ENCODE results near the gene NKAIN1. TPM values are rescaled to one million over a fixed set of nuclear protein-coding genes. Genes with fewer than 3 reads are reported as not detected.
A peak's percentile ranks its signal among the peaks of the same experiment; 100 is the strongest.
"Not testable (repeated sequence)": the region's sequence is repeated elsewhere in the genome, so short reads cannot be mapped to it uniquely, and the experiment has no call there.

The NKAIN1 gene
- total RNA-seq, 2 experiments from 2014 or later, result not detected

DNA sequence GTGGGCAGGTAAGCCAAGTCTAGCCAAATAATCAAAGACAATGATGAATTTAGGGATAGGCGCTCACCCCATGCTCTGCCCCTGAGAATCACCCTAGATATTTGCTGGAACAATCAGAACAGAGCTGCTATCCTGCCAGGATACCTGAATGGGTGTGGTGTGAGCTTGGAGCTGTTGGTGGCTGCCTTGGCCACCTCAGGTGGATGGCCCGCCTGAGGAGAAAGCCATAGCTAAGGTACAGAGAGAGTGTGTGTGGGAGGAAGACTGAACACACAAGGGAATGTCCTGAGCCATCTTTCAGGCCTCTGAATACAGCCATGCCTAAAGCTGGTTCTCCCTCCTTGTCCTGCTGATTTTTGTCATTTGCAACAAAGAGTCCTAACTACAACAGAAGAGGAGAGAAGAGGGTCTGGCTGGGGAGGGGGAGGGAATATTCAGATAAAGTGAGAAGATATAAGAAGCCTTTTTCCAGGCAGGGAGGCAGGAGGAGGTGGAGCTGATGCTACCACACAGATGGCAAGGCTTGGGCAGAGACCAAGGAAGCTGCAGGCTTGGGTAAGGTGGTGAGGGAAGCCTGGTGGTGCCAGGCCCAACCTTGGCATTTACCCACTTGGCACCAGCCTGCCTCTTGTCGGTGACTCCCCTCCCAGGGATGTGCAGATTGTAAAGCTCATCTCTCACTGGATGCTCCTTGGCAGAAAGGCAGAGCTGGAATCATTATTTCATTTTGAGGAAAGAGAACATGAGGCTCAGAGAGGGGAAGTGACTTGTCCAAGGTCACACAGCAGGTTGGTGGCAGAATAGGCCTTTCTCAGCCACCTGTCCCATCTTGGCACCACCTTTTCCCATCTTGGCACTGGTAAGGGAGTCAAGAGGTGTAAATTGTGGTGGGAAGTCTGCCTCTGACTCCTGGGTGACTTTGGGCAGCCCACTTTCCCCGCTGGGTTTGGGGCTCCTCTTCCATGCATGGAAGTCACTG, 49.7 kb downstream of the NKAIN1 start:
- Mint-ChIP-seq H3K9me3 (no peaks in the 10 kb centered on the region), H3K4me1 (ENCODE audit: low read depth) (no peaks in the 10 kb centered on the region), H3K27ac (no peak overlapping the region), H3K36me3 (ENCODE audit: low read depth) (no peaks in the 10 kb centered on the region), H3K4me3 (no peak overlapping the region), H3K27me3 (ENCODE audit: low read depth) (peaks cover 2% of the 10 kb centered on the region)
- no peak for DNase-seq
- intact Hi-C loops (cut with micrococcal nuclease), result no loop called here
- CTCF ChIA-PET, result interaction anchor here (0.7 to 0.8 kb wide), 2 partner anchors 146 to 151 kb away, joined by 3 read pairs; no protein-coding TSS in a partner anchor

DNA sequence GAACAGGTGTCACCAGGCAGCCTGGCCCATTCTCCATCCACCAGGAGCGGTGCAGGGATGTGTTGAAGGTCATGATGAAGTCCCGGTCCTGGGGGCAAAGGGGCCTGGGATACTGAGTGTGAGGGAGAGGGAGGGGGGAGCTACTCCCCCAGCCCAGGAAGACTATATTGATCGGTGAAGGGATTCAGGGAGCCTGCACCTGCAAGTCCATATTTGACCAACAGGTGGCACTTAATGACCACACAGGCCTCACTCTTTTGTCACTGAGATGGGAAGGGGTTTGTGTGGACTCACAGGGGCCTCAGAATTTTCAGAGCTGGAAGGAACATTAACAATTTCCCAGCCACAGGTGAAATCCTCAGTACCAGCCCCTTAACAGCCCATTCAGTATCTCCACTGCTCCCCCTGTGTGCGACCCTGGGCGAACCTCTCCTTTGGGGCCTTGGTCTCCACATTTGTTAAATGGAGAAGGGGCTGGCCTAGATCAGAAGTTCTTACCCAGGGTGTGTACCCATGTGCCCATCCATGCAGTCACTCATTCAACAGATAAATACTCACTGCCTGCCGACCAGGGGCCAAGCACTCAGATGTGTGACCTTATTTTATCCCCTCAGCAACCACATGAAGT, 55.6 kb downstream of the NKAIN1 start:
- intact Hi-C loops (cut with micrococcal nuclease), result loop anchor here (1.0 to 5.0 kb wide), 3 partner anchors 148 to 364 kb away; no protein-coding TSS in a partner anchor
- DNase-seq, result peak; percentile 62
- CTCF ChIA-PET, result interaction anchor here (0.7 to 3.1 kb wide), 9 partner anchors 8 to 364 kb away, joined by 3 to 13 read pairs (median 4); no protein-coding TSS in a partner anchor
- H3K9me3 Mint-ChIP-seq, result no peaks in the 10 kb centered on the region
- H3K27ac Mint-ChIP-seq, result no peak overlapping the region
- peaks cover 8% of the 10 kb centered on the region for H3K4me1 Mint-ChIP-seq (ENCODE audit: low read depth)
- peaks cover 32% of the 10 kb centered on the region for H3K27me3 Mint-ChIP-seq (ENCODE audit: low read depth)
- no peak overlapping the region for H3K4me3 Mint-ChIP-seq
- H3K36me3 Mint-ChIP-seq (ENCODE audit: low read depth), result no peaks in the 10 kb centered on the region

DNA sequence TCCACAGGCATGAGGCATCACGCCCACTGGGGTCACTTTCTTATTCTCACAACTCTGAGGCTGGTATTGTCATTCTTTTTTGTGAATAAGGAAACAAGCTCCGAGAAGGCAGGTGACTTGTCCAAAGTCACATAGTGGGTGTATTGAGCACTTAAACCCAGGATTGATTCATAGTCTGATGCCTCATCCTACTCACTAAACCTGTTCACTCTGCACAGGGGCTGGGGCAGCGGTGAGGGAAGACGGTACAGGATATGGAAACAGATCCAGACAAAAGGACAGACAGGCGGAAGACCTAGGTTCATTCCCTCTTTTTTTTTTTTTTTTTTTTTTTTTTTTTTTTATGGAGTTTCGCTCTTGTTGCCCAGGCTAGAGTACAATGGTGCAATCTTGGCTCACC, 56.6 kb downstream of the NKAIN1 start:
- H3K4me3 Mint-ChIP-seq, result no peak overlapping the region
- peaks cover 8% of the 10 kb centered on the region for H3K4me1 Mint-ChIP-seq (ENCODE audit: low read depth)
- H3K9me3 Mint-ChIP-seq, result no peaks in the 10 kb centered on the region
- CTCF ChIA-PET, result interaction anchor here (0.5 to 3.1 kb wide), 7 partner anchors 9 to 512 kb away, joined by 3 to 13 read pairs (median 4); no protein-coding TSS in a partner anchor
- intact Hi-C loops (cut with micrococcal nuclease), result loop anchor here (5.0 kb wide), 1 partner anchor 149 kb away; no protein-coding TSS in a partner anchor
- DNase-seq, result no peak
- H3K27me3 Mint-ChIP-seq (ENCODE audit: low read depth), result peaks cover 35% of the 10 kb centered on the region
- H3K27ac Mint-ChIP-seq, result no peak overlapping the region
- no peaks in the 10 kb centered on the region for H3K36me3 Mint-ChIP-seq (ENCODE audit: low read depth)

DNA sequence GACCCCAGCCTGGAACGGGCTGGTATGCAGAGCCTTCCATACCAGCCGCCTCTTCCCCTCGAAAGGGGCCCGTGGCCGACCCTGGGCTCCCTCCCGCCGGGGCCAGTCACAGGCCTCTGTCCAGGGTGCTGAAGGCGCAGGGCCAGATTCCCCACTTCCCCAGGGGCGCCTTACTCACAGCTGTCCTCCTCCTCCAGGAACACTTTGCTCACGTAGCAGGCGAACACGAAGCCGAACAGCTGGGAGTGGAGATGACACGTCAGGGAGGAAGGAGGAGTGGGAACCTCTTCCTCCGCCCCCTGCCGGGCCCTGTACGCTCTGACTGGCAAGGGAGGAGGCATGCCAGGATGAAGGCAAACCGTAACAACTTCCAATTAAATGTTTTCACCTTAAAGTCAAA, 57.3 kb downstream of the NKAIN1 start:
- CTCF ChIA-PET, result interaction anchor here (1.4 to 2.0 kb wide), 2 partner anchors 10 to 13 kb away, joined by 6 to 9 read pairs; no protein-coding TSS in a partner anchor
- peak; percentile 66 for DNase-seq
- H3K9me3 Mint-ChIP-seq, result no peaks in the 10 kb centered on the region
- H3K27ac Mint-ChIP-seq, result no peak overlapping the region
- no peak overlapping the region for H3K4me3 Mint-ChIP-seq
- intact Hi-C loops (cut with micrococcal nuclease), result loop anchor here (5.0 kb wide), 1 partner anchor 150 kb away; no protein-coding TSS in a partner anchor
- H3K4me1 Mint-ChIP-seq (ENCODE audit: low read depth), result peaks cover 8% of the 10 kb centered on the region
- H3K36me3 Mint-ChIP-seq (ENCODE audit: low read depth), result no peaks in the 10 kb centered on the region
- peaks cover 37% of the 10 kb centered on the region for H3K27me3 Mint-ChIP-seq (ENCODE audit: low read depth)

DNA sequence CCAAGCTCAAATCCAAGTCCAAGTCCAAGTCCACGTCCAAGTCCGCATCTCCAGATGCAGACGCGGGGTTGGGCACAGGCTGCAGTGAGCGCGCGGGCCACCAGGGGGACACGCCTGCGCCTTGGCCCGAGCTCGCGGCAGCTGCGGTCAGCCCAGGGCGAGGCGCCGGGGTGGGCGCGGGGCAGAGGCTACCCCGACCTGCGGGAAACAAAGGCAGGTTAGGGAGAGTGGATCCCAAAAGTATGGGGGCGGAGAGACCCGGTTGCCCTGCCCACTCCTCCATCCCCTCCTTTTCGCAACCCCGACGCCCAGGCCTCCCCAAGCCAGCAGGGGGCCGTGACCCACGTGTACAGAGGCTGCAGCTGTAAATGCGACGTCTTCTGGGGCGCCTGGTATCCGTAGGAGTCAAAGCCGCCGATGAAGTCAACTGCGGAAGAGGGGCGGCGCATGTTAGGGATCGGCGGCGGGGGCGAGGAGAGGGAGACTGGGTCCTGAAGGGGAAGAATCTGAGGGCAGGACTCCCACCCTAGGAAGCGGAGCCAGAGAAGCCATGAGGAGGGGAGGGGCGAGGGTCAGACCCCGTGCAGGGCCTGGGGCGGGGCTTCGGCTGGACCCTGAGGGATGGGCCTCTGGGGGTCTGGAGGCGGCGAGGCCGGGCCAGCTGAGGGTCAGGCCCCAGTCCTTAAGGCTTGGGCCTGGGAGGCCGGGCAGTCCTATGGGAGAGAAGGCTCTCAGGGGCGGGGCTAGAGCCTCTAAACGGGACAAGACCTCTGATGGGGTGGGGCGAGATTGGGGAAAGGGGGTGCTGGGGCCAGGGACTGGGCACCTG, 58.0 kb downstream of the NKAIN1 start:
- H3K36me3 Mint-ChIP-seq (ENCODE audit: low read depth), result no peaks in the 10 kb centered on the region
- no peak overlapping the region for H3K27ac Mint-ChIP-seq
- H3K9me3 Mint-ChIP-seq, result no peaks in the 10 kb centered on the region
- intact Hi-C loops (cut with micrococcal nuclease), result loop anchor here (5.0 kb wide), 1 partner anchor 151 kb away; no protein-coding TSS in a partner anchor
- no peak overlapping the region for H3K4me3 Mint-ChIP-seq
- H3K27me3 Mint-ChIP-seq (ENCODE audit: low read depth), result peaks cover 37% of the 10 kb centered on the region
- H3K4me1 Mint-ChIP-seq (ENCODE audit: low read depth), result peaks cover 8% of the 10 kb centered on the region
- peak; percentile 45 for DNase-seq
- CTCF ChIA-PET, result interaction anchor here (0.7 to 2.0 kb wide), 3 partner anchors 10 to 377 kb away, joined by 3 to 9 read pairs (median 5); no protein-coding TSS in a partner anchor

DNA sequence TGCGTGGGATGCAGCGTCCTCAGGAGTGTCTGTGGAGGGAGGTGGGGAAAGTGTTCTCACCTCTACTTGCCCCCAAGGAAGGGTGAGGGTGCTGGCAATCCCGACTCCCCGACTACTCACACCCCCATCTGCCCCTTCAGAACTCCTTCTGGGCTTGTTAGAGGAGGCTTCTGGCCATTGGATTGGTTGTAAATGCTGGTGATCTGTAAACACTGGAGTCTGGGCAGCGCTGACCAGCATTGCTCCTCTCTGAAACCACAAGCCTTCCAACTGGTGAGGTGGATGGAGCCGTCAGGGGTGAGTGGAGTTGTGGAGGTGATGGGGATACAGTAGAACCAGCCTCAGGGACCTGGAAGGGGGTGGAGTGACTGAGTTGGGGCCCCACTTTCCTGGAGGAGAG, 59.3 kb downstream of the NKAIN1 start:
- DNase-seq, result no peak
- Mint-ChIP-seq H3K4me1 (ENCODE audit: low read depth) (peaks cover 8% of the 10 kb centered on the region), H3K36me3 (ENCODE audit: low read depth) (no peaks in the 10 kb centered on the region), H3K27ac (no peak overlapping the region), H3K9me3 (no peaks in the 10 kb centered on the region), H3K27me3 (ENCODE audit: low read depth) (peaks cover 36% of the 10 kb centered on the region), H3K4me3 (no peak overlapping the region)
- CTCF ChIA-PET, result interaction anchor here (0.7 to 1.5 kb wide), 3 partner anchors 9 to 1833 kb away, joined by 3 to 5 read pairs (median 3); no protein-coding TSS in a partner anchor
- intact Hi-C loops (cut with micrococcal nuclease), result loop anchor here (5.0 kb wide), 1 partner anchor 152 kb away; no protein-coding TSS in a partner anchor

- DNase-seq; CTCF ChIA-PET; H3K4me1 Mint-ChIP-seq (ENCODE audit: low read depth); H3K4me3 Mint-ChIP-seq; H3K9me3 Mint-ChIP-seq; H3K36me3 Mint-ChIP-seq (ENCODE audit: low read depth); H3K27ac Mint-ChIP-seq; intact Hi-C loops (cut with micrococcal nuclease): not testable (repeated sequence)
- peaks cover 23% of the 10 kb centered on the region for H3K27me3 Mint-ChIP-seq (ENCODE audit: low read depth)
Measured at GRCh38 chr1:31176291-31176690, 63.4 kb downstream of the NKAIN1 start.

DNA sequence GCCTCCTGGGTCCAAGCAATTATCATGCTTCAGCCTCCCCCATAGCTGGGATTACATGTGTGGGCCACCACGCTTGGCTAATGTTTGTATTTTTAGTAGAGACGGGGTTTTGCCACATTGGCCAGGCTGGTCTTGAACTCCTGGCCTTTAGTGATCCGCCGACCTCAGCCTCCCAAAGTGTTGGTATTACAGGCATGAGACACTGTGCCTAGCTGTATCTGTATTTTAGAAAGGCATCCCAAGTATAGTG, 69.3 kb downstream of the NKAIN1 start:
- Mint-ChIP-seq H3K27me3 (ENCODE audit: low read depth) (no peaks in the 10 kb centered on the region), H3K9me3 (peaks cover 1% of the 10 kb centered on the region), H3K36me3 (ENCODE audit: low read depth) (no peaks in the 10 kb centered on the region), H3K27ac (no peak overlapping the region), H3K4me3 (no peak overlapping the region), H3K4me1 (ENCODE audit: low read depth) (peaks cover 5% of the 10 kb centered on the region)
- intact Hi-C loops (cut with micrococcal nuclease), result no loop called here
- CTCF ChIA-PET, result interaction anchor here (1.7 kb wide), 1 partner anchor 11 kb away, joined by 9 read pairs; no protein-coding TSS in a partner anchor
- no peak for DNase-seq

DNA sequence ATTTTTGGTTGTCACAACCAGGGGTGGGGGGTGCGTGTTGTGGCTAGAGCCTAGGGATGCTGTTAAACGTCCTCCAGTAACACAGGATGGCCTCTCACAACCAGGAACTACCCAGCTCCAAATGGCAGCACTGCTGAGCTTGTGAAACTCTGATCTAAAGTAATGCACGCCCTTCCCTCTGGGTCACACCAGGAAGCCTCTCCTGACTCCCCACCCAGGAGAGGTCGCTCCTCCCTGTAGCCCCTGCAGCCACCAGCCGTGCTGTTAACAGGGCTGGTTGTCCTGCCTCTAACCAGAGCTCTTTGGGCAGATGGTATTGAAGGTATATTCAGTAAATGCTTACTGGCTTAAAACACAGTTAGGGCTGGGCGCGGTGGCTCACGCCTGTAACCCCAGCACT, 73.2 kb downstream of the NKAIN1 start:
- intact Hi-C loops (cut with micrococcal nuclease), result no loop called here
- H3K4me1 Mint-ChIP-seq (ENCODE audit: low read depth), result peaks cover 5% of the 10 kb centered on the region
- no peak overlapping the region for H3K27ac Mint-ChIP-seq
- DNase-seq, result no peak
- H3K27me3 Mint-ChIP-seq (ENCODE audit: low read depth), result peaks cover 2% of the 10 kb centered on the region
- H3K9me3 Mint-ChIP-seq, result no peaks in the 10 kb centered on the region
- H3K36me3 Mint-ChIP-seq (ENCODE audit: low read depth), result no peaks in the 10 kb centered on the region
- no peak overlapping the region for H3K4me3 Mint-ChIP-seq
- CTCF ChIA-PET, result interaction anchor here (0.7 kb wide), 1 partner anchor 69 kb away, joined by 3 read pairs; no protein-coding TSS in a partner anchor

- Mint-ChIP-seq H3K4me3 (no peak overlapping the region), H3K36me3 (ENCODE audit: low read depth) (no peaks in the 10 kb centered on the region), H3K27ac (no peak overlapping the region), H3K27me3 (ENCODE audit: low read depth) (peaks cover 2% of the 10 kb centered on the region), H3K4me1 (ENCODE audit: low read depth) (no peaks in the 10 kb centered on the region), H3K9me3 (no peaks in the 10 kb centered on the region)
- CTCF ChIA-PET, result interaction anchor here (0.6 to 1.9 kb wide), 6 partner anchors 10 to 208 kb away, joined by 3 to 13 read pairs (median 4); no protein-coding TSS in a partner anchor
- intact Hi-C loops (cut with micrococcal nuclease), result no loop called here
- no peak for DNase-seq
Measured at GRCh38 chr1:31164291-31164690, 75.4 kb downstream of the NKAIN1 start.

DNA sequence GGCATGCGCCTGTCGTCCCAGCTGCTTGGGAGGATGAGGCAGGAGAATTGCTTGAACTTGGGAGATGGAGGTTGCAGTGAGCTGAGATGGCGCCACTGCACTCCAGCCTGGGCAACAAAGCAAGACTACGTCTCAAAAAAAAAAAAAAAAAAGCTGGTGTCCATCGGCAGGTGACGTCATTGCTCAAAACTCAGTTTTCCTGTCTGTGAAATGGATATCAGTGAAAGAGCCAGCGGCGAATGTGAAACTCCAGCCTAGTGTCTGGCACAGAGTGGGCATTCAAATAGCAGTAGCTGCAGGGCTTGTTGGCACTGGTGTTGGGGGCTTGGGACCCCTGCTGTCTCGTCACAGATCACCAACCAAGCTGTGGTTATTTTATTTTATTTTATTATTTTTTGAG, 75.8 kb downstream of the NKAIN1 start:
- Mint-ChIP-seq H3K27me3 (ENCODE audit: low read depth) (peaks cover 2% of the 10 kb centered on the region), H3K27ac (no peak overlapping the region), H3K4me3 (no peak overlapping the region), H3K36me3 (ENCODE audit: low read depth) (no peaks in the 10 kb centered on the region), H3K4me1 (ENCODE audit: low read depth) (no peaks in the 10 kb centered on the region), H3K9me3 (no peaks in the 10 kb centered on the region)
- no peak for DNase-seq
- CTCF ChIA-PET, result interaction anchor here (0.6 to 1.9 kb wide), 6 partner anchors 11 to 136 kb away, joined by 3 to 13 read pairs (median 4); no protein-coding TSS in a partner anchor
- intact Hi-C loops (cut with micrococcal nuclease), result loop anchor here (2.0 kb wide), 1 partner anchor 171 kb away; no protein-coding TSS in a partner anchor

Measured in activated naive CD4-positive, alpha-beta T cell treated with anti-CD3 and anti-CD28 coated beads for 36 hours (primary cell).